NCI-H748 treated with DMSO at 0.1 percent for 48 hours (cell line): ENCODE measurements around the gene IGF1R.
A peak's percentile ranks its signal among the peaks of the same experiment; 100 is the strongest.

Experiments
- DNase-seq: peaks from one replicate; lab custom pipeline; 2025; lab: John Stamatoyannopoulos, UW

The IGF1R gene

DNA sequence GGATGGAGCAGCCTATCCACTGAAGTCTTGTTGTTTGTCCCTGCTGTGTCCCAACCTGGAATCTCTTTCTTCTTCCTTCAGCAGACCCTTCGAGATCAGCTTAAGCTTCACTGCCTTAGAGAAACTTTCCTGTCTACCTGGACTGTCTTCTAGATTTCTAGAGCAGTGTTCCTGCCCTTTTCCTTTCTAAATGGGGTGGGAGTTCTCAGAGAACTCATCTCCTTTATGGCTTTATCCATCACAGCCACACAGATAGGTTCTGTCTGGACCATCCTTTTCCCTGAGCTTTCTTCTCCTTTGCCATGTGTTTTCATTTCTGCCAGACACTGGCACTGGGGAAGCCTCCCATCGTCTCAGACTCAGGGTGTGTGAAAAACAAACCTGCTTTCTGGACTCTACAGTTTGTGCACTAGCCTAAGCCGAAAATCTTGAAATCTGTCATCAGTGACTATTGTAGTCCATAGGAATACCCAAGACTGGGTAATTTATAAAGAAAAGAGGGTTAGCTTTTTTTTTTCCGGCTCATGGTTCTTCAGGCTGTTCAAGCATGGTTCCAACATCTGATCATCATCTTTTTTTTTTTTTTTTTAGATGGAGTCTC lies 181.8 kb downstream of the IGF1R start:
- DNase-seq: no peak

DNA sequence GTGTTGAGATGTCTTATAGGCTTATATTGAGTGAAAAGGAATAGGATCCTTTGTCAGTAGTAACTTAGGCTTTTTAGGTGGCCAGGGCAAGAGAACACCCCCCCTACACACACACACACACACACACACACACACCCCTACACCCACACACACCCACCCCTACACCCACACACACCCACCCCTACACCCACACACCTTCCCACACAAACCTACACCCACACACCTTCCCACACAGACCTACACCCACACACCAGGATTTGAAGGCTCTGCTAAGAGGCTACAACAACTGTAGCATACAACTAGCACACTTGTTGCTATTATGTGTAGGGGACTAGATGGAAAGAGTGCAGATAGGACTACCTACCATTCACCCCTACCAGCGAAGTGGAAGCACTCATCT lies 186.6 kb downstream of the IGF1R start:
- no peak for DNase-seq

DNA sequence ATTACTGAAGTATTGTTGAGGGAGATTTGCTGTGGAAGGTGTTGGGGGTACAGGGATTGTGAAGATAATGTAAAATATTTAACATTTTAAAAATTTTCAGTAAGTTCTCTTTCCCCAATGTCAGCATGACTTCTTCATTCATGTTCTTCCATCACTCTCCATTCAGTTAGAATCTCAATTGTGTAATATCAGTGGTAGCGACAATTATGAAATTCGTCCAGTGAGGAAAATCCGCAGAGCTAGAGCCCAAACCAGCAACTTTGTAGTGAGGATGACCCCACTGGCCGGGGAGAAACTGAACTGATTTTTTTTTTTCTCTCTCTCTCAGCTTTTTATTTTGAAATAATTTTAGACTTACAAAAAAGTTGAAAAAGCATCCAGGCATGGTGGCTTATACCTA lies 187.5 kb downstream of the IGF1R start:
- DNase-seq: no peak

DNA sequence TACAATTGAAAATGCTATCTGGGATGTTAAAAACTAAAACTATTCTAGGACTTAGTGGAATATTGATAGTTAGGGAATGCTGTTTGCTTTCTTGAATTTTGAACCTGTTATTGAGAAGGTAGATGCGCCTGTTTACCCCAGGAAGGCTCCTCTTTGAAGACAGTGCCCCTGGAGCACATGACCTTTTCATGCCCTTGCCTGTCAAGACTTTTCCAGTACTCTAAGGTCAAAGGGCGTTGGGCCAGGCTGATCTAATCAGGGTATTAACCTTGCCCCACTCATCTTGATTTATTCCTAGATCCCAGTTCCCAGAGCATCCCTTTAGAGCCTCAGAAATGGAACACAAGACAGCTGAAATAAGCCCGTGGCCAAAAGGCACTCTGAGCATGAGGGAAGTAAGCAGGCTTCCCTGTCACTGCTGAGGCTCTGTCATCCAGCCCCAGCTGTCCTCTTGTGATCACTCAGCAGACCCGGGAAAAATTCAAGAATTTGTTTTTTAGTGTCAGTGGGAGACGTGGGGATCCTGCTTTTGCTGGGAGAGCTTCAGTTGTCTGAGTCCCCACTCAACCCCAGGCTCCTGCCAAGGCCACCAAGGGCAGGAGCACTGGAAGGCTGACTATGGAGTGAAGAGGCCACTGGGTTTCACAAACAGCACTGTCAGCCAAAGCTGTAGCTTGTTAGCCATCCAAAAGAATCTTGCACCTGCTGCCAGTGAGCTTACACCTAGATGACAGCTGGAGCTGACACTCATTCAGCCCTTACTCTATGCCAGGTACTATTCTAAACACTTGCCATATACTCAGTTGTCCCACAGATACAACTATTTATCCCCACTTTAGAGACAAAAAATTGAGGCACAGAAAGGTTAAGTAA lies 190.3 kb downstream of the IGF1R start:
- no peak for DNase-seq

DNA sequence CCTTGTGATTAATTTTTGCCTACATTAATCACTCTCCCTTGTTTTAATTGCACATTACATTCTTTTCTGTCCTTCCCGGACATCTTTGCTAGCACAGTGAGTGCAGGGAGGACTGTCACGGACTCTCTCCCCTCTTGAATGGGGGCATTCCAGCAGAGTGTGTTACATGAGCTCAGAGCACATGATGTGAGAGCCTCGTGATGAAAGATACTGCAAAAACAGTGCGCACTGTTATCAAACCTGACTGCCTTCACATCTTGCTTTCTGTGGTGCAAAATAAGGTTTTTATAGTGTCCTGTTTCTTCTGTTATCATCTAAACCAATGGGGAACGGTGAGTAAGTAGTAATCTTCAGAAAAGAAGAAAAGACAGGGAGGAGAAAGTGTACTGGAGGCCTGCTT lies 191.7 kb downstream of the IGF1R start:
- no peak for DNase-seq

DNA sequence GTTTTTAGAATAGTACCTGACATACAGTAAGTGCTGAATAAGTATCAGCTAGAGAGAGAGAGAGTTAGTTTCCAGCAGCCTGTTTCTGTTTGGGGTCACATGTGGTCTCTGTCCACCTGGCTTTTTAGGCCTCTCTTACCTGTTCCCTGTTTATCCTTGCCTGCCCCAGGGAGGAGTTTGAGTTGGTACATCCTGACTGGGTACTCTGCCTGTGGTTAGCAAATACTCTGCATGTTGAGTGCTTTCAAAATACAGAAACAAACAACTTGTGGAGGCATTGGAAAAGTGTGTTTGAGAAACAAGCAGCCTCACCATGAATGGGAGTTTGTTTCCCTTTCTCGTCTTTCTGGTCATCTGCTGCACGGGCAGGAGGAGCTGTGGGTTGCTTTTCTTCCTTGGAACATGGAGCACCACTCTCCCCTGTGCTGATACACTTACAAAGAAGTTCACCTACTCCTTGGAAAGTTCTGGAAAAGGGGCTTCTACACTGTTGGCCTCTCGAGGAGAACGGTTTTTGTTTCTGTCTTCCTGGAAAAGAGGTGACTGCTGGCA lies 193.2 kb downstream of the IGF1R start:
- DNase-seq: no peak

DNA sequence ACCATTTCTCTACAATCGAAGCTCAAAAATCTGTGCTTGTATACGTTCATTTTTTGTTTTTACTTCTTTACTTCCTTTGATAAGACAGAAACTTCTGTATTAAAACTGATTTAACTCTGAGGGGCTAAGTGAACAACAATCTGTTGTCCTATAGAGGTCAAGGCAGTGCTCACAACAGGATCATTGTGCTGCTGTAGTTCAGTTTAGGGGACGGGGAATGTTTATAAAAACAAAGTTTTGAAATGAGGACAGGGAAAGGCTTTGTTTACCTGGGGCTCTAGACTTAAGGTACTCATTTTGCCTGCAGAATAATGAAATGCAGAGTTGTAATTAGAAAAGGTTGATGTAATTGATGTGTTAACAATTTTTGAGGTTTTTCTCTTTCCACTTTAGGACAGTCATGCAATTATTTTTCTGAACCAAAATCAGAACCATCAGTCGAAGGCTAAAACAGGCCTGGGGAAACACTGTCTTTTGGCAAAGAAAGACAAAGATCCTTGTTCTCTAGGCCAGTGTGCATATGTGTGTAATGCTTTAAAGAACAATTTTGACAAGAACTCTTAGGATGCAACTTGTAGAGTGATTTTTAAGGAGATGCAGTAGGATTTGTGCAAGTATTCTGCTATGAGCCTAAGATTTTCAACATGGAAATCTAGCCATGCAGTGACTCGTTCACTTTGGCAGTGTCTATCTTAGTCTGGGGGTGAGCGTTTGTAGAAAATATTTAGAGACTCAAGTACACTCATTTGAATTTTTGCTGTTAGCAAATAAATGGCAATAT lies 194.0 kb downstream of the IGF1R start:
- DNase-seq: no peak

DNA sequence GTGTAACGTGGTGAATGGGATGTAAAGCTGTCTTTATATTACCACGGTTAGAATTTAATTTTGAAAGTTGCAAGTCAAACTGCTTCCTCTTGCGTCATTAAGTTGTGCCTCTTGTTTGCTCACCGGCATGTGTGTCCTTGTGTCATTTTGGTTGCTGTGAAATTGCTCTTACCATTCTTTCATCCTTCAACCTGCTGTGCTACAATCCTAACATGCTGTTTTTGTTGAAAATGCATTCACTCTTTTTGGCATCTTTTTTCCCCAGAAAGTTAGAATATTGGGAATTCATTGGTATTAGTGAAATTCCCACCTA lies 194.6 kb downstream of the IGF1R start:
- no peak for DNase-seq

DNA sequence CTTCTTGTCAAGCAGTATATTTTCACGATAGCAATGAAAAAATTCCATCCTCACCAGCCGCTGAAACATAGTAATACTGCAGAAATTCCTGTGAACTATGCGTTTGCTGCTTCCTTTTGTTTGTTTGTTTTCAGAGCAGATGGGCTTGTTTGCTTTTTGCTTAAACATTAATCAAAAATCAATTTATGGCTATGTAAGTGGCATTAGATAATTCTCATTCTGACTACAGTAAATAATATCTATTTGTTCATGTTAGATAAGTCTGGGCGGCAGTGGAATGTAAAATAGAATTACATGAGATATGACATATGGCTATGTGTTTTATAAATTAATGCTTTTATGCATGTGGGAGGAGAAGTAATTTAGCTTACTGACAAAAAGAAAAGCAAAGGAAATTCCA lies 195.5 kb downstream of the IGF1R start:
- DNase-seq: no peak

DNA sequence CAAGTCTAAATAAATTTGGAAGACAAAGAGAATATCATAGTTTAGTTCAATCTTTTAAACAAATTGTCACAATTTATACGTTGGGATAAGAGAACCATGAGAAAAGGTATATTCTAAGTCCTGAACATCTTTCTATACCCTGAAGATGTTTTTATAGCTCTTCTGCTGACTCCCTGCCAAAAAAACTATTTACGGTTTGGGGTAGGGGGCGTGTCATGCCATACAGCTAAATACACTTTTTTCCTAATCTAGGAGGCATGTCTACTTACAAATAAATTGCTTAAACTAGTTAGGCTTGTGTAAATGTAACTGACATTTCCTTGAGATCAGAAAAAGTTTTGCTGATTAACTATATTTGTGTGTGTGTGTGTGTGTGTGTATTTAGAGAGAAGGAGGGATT lies 195.9 kb downstream of the IGF1R start:
- no peak for DNase-seq

DNA sequence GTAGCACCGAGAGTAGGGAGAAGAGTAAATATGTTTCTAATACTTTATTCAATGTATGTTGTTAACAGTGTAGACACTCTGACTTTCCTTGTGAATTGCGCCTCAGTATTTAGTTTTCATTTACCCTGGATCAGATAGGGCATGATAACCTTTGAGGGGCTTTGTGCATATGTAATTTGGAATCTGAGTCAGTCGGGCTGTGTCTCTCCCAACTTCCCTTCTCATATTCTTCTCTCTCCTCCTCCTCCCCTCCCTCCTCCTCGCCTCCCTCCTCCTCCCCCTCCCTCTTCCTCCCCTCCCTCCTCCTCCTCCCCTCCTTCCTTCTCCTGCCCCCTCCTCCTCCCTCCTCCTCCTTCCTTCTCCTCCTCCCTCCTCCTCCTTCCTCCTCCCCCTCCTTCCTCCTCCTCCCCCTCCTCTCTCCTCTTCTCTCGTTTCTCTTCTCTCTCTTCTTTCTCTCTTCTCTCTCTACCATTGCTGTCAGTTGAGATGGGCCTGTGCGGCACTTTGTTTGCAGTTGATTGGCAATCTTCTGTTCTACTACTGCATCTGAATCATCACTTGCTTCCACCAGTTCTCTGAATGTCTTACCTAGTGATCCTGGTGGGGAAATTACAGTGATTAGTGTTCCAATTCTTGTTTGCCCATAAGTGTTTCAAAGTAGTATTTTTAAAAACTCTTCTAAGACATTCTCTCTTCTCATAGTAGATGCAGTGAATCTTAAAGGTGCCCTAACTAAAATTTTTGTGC lies 197.0 kb downstream of the IGF1R start:
- DNase-seq: no peak

DNA sequence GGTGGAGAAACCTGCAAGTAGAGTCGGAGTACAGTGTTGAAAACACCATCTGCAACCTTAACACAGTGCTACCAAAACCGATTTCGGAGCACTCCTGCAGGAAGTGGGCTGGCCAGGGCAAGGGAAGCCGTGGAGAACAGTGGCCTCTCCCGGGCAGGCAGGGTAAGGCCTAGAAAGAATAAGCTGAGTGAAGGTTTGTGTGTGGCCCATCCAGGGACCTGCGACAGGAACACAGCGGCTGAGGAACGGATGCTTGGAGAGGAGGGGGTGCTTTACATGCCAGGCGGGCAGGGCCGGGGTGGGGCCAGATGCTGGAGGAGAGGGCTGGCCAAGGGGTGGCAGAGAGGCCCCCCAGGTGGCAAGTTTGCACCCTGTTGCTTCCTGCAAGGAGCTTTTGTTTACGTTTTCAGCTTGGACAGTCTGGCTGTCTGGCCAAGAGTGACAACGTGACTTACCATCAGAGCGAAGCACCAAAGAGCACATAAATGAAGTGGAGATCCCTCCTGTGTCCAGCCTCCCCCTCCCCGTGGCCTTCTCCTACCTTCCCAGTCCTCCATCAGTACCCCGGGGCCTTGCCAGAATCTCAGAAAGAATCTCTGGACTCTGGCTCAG lies 202.7 kb downstream of the IGF1R start:
- peak; percentile 51 for DNase-seq

DNA sequence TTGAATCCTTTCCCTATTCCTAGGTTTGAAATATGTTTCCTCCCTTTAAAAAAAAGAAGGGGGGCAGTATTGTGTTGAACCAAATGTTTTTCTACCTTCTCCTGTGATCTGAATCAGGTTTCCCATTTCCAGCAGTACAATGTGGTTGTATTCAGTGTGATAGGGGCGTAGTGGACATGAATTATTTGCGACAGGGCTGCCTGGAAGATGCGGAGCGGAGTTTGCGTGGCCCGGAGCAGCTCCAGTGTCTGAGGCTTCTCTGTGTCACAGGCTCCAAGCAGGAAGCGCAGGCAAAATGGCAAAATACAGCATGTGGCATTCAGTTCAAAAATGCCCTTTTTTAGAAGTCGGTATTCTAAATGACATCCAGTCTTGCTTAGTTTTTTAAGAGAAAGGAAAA lies 204.8 kb downstream of the IGF1R start:
- DNase-seq: peak; percentile 31

DNA sequence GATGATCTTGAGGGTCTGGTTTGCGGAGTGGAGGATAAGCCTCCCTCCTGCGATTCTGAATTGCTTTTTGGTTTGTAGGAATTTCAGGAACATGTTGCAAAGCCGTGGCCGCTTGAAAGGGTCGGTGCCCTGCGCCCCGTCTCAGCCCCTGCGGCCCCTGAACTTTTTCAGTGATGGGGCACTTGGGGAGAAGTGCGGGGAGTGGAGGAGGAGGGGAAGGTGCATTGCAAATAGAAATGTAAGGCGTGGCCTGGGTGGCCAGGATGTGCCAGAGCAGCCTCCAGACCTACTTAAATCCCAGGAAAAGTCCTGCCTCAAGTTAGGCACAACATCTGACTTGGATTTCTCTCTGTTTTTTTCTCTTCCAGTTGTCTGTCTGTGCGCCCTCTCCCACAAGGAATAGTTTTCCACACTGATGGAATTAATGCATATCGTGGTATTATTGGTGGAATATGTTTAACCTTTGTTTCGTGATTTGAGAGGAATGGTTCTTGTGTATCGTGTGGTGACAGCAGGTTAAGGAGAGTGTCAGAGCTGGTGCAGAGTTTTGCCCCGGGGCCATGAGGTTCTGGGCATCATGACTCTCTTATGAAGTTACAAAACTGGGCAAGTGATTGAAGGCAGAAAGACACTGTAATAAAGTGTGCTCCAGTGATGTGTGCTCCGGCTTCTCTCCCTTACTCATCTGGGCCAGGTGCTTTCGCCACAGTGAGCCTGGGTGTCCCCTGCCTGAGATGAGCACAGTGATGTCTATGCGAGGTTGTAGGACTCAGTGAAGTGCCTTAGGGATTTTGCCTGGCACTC lies 205.5 kb downstream of the IGF1R start:
- DNase-seq: no peak

DNA sequence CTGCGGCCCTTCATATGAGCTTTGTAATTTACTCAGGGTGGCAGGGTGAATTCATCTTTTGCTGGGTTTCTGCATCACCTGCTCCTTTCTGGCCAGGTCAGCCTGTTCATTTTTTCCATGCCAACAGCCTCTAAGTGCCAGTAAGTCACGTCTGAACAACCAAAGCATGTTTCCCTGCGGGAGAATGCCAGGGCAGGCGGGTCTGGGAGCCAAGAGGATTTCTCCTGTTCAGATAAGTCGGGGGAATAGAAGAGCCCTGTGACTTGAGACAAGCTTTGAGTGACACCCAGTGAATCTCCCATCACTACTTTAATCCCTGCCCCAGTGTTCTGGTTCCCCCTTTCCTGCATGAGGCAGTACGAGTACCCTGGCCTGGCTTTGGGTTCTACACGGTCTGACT lies 206.2 kb downstream of the IGF1R start:
- no peak for DNase-seq

DNA sequence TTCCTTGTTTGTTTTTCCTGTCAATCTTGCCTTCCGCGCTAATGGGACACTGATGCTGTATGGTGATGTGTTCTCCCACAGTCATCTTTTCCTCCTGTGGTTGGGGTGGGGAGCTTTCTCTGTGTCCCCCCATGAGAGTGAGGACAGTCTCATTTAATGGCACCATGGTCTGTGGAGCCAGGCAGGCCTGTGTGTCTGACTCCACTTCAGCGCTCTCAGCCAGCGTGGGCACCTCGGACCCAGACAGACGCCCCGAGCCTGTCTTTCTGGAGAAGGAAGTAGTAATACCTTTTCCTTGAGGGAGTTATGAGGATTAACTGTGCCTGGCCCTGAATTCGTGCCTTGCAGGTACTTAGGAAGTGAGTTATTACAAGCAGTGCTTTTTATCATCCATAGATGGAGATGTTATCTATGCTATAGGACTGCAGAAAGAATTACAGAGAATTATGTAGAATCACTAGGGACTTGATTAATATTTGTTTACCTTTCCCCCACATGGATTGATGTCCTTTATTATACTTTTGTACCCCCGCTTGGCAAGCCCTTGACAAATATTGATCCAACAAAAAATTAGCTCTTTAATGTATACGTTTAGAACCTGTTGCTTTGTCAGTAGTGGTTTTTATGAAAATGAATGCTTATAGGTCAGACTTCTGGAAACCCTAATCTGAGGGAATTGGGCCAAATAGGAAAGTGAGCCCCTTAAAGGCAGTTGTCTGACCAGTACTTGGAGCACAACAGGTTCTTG lies 206.9 kb downstream of the IGF1R start:
- peak; percentile 54 for DNase-seq

DNA sequence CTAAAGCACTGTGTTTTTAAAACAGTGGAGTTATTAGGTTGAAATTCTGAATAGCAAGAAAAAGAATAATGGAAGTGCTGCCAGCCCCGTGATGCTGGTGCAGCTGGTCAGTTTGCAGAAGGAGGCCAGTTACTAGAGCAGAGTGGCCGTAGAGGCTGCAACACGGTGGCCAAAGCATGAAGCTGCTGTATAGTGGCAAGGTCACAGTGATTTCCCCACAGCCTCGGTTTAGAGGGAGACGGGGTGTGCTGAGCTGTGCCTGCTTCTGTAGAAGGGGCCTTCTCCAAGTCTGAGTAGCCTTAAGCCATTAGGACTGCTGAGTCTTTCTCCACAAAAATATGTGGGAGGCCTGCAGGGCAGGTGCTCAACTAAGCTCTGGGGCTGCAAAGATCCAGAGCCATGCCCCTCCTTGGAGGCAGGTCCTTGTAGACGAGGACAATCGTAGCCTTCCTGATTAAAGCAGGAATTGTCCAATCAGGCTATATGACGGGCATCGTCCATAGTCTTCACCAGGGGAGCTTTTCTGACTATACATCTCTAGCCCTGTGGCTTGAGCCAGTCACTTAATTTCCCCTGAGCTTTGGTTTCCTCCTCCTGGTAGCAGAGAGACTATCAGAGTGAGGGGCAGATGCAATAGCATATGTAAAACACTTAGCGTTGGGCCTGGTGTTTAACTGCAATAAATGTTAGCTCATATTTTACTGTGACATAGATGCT lies 207.6 kb downstream of the IGF1R start:
- no peak for DNase-seq

DNA sequence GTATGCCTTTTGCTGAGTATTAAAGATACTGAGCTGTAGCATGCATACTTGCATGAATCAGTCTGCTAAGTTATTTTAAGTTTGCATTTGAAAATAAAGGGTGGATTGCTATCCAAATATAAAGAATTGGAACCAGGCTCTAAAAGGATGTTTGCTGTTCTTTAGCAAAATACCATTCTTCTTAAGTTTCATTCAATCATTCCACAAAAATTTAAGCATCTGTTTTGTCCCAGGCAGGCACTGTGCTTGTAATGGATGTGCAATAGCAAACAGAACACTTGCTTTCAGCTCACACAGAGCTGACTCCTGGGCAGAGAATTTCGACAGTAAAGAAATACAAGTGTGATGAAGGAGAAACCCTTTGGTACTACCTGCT lies 208.2 kb downstream of the IGF1R start:
- no peak for DNase-seq

DNA sequence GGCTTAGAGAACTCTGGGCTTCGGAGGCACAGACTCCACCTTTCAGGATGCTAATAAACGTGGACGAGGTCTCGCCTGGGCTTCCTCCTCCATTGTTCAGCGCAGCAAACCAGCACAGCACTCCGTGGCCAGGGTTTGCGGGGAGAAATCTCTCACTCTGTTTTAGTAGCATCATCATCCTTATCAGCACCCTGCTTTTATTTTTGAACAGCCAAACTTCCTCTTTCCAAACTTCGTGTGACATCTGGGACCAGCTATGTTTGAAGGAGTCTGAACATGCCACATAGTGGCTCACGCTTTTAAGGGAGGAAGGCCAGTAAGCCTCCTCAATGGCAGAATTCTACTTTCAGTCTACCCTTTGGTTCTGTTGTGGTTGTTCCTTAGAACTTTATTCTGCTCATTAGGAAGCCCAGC lies 210.3 kb downstream of the IGF1R start:
- no peak for DNase-seq

DNA sequence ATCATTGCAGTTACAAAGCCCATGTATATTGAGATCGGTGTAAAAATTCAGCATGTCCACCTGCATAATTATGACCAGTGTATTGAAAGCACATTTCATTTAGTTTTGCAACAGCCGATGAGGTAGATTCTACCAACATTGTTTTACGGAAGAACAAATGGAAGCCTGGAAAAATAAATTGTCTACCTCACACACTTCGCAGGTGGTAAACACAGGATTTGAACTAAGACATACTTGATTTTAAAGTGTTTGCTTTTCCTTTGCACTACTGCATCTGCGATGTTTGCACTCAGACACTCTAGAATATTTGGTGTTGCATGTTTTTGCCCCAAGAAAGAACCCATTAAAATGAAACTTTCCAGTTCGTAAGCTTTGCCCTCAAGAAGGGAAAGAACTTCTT lies 210.8 kb downstream of the IGF1R start:
- no peak for DNase-seq
